ENCODE data around the gene THG1L. TPM values are rescaled to one million over a fixed set of nuclear protein-coding genes. Genes with fewer than 3 reads are reported as not detected.
"Not testable (repeated sequence)": the region's sequence is repeated elsewhere in the genome, so short reads cannot be mapped to it uniquely, and the experiment has no call there.

THG1L gene
- total and polyA plus RNA-seq, 2 donors = 14.8 to 16.7 TPM

- H3K36me3 ChIP-seq (ENCODE audit: control insufficient read depth in 2 of 2, insufficient read depth in 2 of 2, low read length in 1 of 2); H3K4me3 ChIP-seq (ENCODE audit: low read length in 2 of 2); DNase-seq (ENCODE audit: low read depth in 6 of 9, low spot score in 9 of 9); H3K27ac ChIP-seq (ENCODE audit: low read depth in 1 of 2, low read length in 1 of 2); H3K27me3 ChIP-seq (ENCODE audit: control insufficient read depth in 2 of 2, insufficient read depth in 1 of 2, low read length in 1 of 2); H3K4me1 ChIP-seq (ENCODE audit: control insufficient read depth in 2 of 2, insufficient read depth in 2 of 2, low read length in 2 of 2): not testable (repeated sequence)
- H3K9me3 ChIP-seq (ENCODE audit: control insufficient read depth in 2 of 2, insufficient read depth in 1 of 2, low read length in 1 of 2) = peaks cover 0 to 19% of the 10 kb centered on the region in 2 donors
- 99% methylated on average over 3 of the region's 3 CpGs for WGBS
Observed at GRCh38 chr5:157696154-157696553, 35.1 kb upstream of the THG1L start.

DNA sequence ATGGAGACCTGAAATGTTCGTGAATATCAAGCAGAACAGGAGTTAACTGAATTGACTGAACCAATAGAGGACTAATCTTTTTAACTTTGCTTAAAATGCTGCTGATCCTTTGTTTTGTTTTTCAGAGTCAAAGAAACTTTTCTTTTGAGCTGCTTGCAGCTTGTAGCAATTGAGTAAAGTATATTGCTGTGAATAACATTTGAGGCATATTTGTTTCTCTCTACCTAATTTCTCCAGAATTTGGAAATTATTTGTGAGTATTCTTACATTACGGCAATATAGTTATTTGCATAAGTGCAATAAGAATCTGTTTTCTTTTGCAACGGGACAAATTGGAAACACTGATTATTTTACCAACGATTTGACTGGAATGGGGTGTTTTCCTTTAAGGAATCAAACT, 32.5 kb upstream of the THG1L start:
- H3K4me3 ChIP-seq (ENCODE audit: low read length in 2 of 2); H3K27ac ChIP-seq (ENCODE audit: low read depth in 1 of 2, low read length in 1 of 2); DNase-seq (ENCODE audit: low read depth in 6 of 9, low spot score in 9 of 9); H3K36me3 ChIP-seq (ENCODE audit: control insufficient read depth in 2 of 2, insufficient read depth in 2 of 2, low read length in 1 of 2); H3K27me3 ChIP-seq (ENCODE audit: control insufficient read depth in 2 of 2, insufficient read depth in 1 of 2, low read length in 1 of 2); H3K4me1 ChIP-seq (ENCODE audit: control insufficient read depth in 2 of 2, insufficient read depth in 2 of 2, low read length in 2 of 2): not testable (repeated sequence)
- H3K9me3 ChIP-seq (ENCODE audit: control insufficient read depth in 2 of 2, insufficient read depth in 1 of 2, low read length in 1 of 2) = peaks cover 0 to 13% of the 10 kb centered on the region in 2 donors
- 98% methylated on average over 4 of the region's 4 CpGs for WGBS

- Histone ChIP-seq H3K9me3 (ENCODE audit: control insufficient read depth in 2 of 2, insufficient read depth in 1 of 2, low read length in 1 of 2) (peaks cover 0 to 10% of the 10 kb centered on the region in 2 donors), H3K36me3 (ENCODE audit: control insufficient read depth in 2 of 2, insufficient read depth in 2 of 2, low read length in 1 of 2) (no peaks in the 10 kb centered on the region), H3K27ac (ENCODE audit: low read depth in 1 of 2, low read length in 1 of 2) (no peak overlapping the region), H3K4me1 (ENCODE audit: control insufficient read depth in 2 of 2, insufficient read depth in 2 of 2, low read length in 2 of 2) (no peaks in the 10 kb centered on the region), H3K27me3 (ENCODE audit: control insufficient read depth in 2 of 2, insufficient read depth in 1 of 2, low read length in 1 of 2) (no peaks in the 10 kb centered on the region), H3K4me3 (ENCODE audit: low read length in 2 of 2) (no peak overlapping the region)
- DNase-seq (ENCODE audit: low read depth in 6 of 9, low spot score in 9 of 9) = no peak
- 95% methylated on average over 3 of the region's 3 CpGs for WGBS
Observed at GRCh38 chr5:157703736-157704135, 27.5 kb upstream of the THG1L start.

DNA sequence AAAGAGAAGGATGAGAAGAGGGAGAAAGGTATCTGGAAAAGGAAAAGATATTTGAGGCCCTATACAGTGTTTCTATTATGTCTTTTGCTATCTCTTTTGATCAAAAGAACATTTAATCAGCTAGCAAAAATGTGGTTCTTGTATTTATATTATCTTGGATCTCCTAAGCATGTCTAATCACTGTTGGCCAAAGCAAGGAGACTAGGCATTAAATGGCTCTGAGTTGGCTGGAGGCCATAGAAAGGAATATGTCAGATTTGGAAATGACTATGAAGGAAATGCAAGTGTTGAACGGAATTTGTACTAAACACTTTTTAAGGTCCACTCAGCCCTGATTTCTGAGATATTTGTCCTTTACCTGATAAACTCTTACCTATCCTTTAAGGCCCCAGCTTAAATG, 22.4 kb upstream of the THG1L start:
- Histone ChIP-seq H3K27me3 (ENCODE audit: control insufficient read depth in 2 of 2, insufficient read depth in 1 of 2, low read length in 1 of 2) (no peaks in the 10 kb centered on the region), H3K4me1 (ENCODE audit: control insufficient read depth in 2 of 2, insufficient read depth in 2 of 2, low read length in 2 of 2) (no peaks in the 10 kb centered on the region), H3K27ac (ENCODE audit: low read depth in 1 of 2, low read length in 1 of 2) (no peak overlapping the region), H3K9me3 (ENCODE audit: control insufficient read depth in 2 of 2, insufficient read depth in 1 of 2, low read length in 1 of 2) (no peaks in the 10 kb centered on the region), H3K36me3 (ENCODE audit: control insufficient read depth in 2 of 2, insufficient read depth in 2 of 2, low read length in 1 of 2) (no peaks in the 10 kb centered on the region), H3K4me3 (ENCODE audit: low read length in 2 of 2) (no peak overlapping the region)
- WGBS = 91% methylated on average over 1 of the region's 1 CpG
- no peak for DNase-seq (ENCODE audit: low read depth in 6 of 9, low spot score in 9 of 9)

GRCh38 chr5:157709346-157709745, 21.9 kb upstream of the THG1L start:
- no peak for DNase-seq (ENCODE audit: low read depth in 6 of 9, low spot score in 9 of 9)
- no peak overlapping the region for H3K27ac ChIP-seq (ENCODE audit: low read depth in 1 of 2, low read length in 1 of 2)
- H3K9me3 ChIP-seq (ENCODE audit: control insufficient read depth in 2 of 2, insufficient read depth in 1 of 2, low read length in 1 of 2) = no peaks in the 10 kb centered on the region
- no peaks in the 10 kb centered on the region for H3K36me3 ChIP-seq (ENCODE audit: control insufficient read depth in 2 of 2, insufficient read depth in 2 of 2, low read length in 1 of 2)
- no peaks in the 10 kb centered on the region for H3K4me1 ChIP-seq (ENCODE audit: control insufficient read depth in 2 of 2, insufficient read depth in 2 of 2, low read length in 2 of 2)
- H3K27me3 ChIP-seq (ENCODE audit: control insufficient read depth in 2 of 2, insufficient read depth in 1 of 2, low read length in 1 of 2) = no peaks in the 10 kb centered on the region
- H3K4me3 ChIP-seq (ENCODE audit: low read length in 2 of 2) = no peak overlapping the region

- H3K36me3 ChIP-seq (ENCODE audit: control insufficient read depth in 2 of 2, insufficient read depth in 2 of 2, low read length in 1 of 2) = no peaks in the 10 kb centered on the region
- H3K27me3 ChIP-seq (ENCODE audit: control insufficient read depth in 2 of 2, insufficient read depth in 1 of 2, low read length in 1 of 2) = no peaks in the 10 kb centered on the region
- H3K27ac ChIP-seq (ENCODE audit: low read depth in 1 of 2, low read length in 1 of 2) = no peak overlapping the region
- WGBS = 92% methylated on average over 3 of the region's 3 CpGs
- no peak overlapping the region for H3K4me3 ChIP-seq (ENCODE audit: low read length in 2 of 2)
- no peaks in the 10 kb centered on the region for H3K9me3 ChIP-seq (ENCODE audit: control insufficient read depth in 2 of 2, insufficient read depth in 1 of 2, low read length in 1 of 2)
- no peak for DNase-seq (ENCODE audit: low read depth in 6 of 9, low spot score in 9 of 9)
- H3K4me1 ChIP-seq (ENCODE audit: control insufficient read depth in 2 of 2, insufficient read depth in 2 of 2, low read length in 2 of 2) = no peaks in the 10 kb centered on the region
Observed at GRCh38 chr5:157710431-157710830, 20.8 kb upstream of the THG1L start.

DNA sequence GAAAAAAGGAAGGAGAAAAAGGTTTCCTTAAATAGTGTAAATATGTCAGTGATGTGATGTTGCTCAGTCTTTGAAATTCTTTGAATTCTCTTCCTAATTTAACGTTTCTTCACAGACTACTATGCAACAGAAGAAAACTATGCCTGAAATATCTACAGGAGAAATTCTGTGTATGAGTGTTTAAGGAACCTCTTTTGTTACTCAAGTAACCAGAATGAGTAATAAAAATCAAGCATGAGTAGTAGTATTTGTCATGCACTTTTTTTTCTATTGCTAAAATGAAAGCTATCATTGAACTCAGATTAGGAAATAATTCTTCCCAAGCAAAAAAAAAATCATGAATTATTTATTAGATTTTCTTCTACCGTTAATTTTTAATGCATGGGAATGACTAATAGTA, 20.3 kb upstream of the THG1L start:
- H3K36me3 ChIP-seq (ENCODE audit: control insufficient read depth in 2 of 2, insufficient read depth in 2 of 2, low read length in 1 of 2) = no peaks in the 10 kb centered on the region
- no peaks in the 10 kb centered on the region for H3K4me1 ChIP-seq (ENCODE audit: control insufficient read depth in 2 of 2, insufficient read depth in 2 of 2, low read length in 2 of 2)
- no peaks in the 10 kb centered on the region for H3K9me3 ChIP-seq (ENCODE audit: control insufficient read depth in 2 of 2, insufficient read depth in 1 of 2, low read length in 1 of 2)
- H3K27me3 ChIP-seq (ENCODE audit: control insufficient read depth in 2 of 2, insufficient read depth in 1 of 2, low read length in 1 of 2) = no peaks in the 10 kb centered on the region
- WGBS = 85% methylated on average over 2 of the region's 2 CpGs
- H3K27ac ChIP-seq (ENCODE audit: low read depth in 1 of 2, low read length in 1 of 2) = no peak overlapping the region
- no peak for DNase-seq (ENCODE audit: low read depth in 6 of 9, low spot score in 9 of 9)
- H3K4me3 ChIP-seq (ENCODE audit: low read length in 2 of 2) = no peak overlapping the region

GRCh38 chr5:157713830-157714595, 17.2 kb upstream of the THG1L start:
- Histone ChIP-seq H3K27ac (ENCODE audit: low read depth in 1 of 2, low read length in 1 of 2) (no peak overlapping the region), H3K36me3 (ENCODE audit: control insufficient read depth in 2 of 2, insufficient read depth in 2 of 2, low read length in 1 of 2) (no peaks in the 10 kb centered on the region), H3K27me3 (ENCODE audit: control insufficient read depth in 2 of 2, insufficient read depth in 1 of 2, low read length in 1 of 2) (no peaks in the 10 kb centered on the region), H3K4me1 (ENCODE audit: control insufficient read depth in 2 of 2, insufficient read depth in 2 of 2, low read length in 2 of 2) (peaks cover 0 to 6% of the 10 kb centered on the region in 2 donors), H3K9me3 (ENCODE audit: control insufficient read depth in 2 of 2, insufficient read depth in 1 of 2, low read length in 1 of 2) (no peaks in the 10 kb centered on the region), H3K4me3 (ENCODE audit: low read length in 2 of 2) (no peak overlapping the region)
- no peak for DNase-seq (ENCODE audit: low read depth in 6 of 9, low spot score in 9 of 9)
- 98% methylated on average over 4 of the region's 4 CpGs for WGBS

- H3K36me3 ChIP-seq (ENCODE audit: control insufficient read depth in 2 of 2, insufficient read depth in 2 of 2, low read length in 1 of 2) = no peaks in the 10 kb centered on the region
- no peaks in the 10 kb centered on the region for H3K27me3 ChIP-seq (ENCODE audit: control insufficient read depth in 2 of 2, insufficient read depth in 1 of 2, low read length in 1 of 2)
- no peak overlapping the region for H3K4me3 ChIP-seq (ENCODE audit: low read length in 2 of 2)
- no peaks in the 10 kb centered on the region for H3K9me3 ChIP-seq (ENCODE audit: control insufficient read depth in 2 of 2, insufficient read depth in 1 of 2, low read length in 1 of 2)
- H3K27ac ChIP-seq (ENCODE audit: low read depth in 1 of 2, low read length in 1 of 2) = no peak overlapping the region
- DNase-seq (ENCODE audit: low read depth in 6 of 9, low spot score in 9 of 9) = no peak
- H3K4me1 ChIP-seq (ENCODE audit: control insufficient read depth in 2 of 2, insufficient read depth in 2 of 2, low read length in 2 of 2) = peaks cover 0 to 6% of the 10 kb centered on the region in 2 donors
Observed at GRCh38 chr5:157714596-157714864, 16.7 kb upstream of the THG1L start.

- Histone ChIP-seq H3K27me3 (ENCODE audit: control insufficient read depth in 2 of 2, insufficient read depth in 1 of 2, low read length in 1 of 2) (no peaks in the 10 kb centered on the region), H3K4me3 (ENCODE audit: low read length in 2 of 2) (no peak overlapping the region), H3K36me3 (ENCODE audit: control insufficient read depth in 2 of 2, insufficient read depth in 2 of 2, low read length in 1 of 2) (no peaks in the 10 kb centered on the region), H3K9me3 (ENCODE audit: control insufficient read depth in 2 of 2, insufficient read depth in 1 of 2, low read length in 1 of 2) (no peaks in the 10 kb centered on the region), H3K4me1 (ENCODE audit: control insufficient read depth in 2 of 2, insufficient read depth in 2 of 2, low read length in 2 of 2) (peaks cover 0 to 6% of the 10 kb centered on the region in 2 donors), H3K27ac (ENCODE audit: low read depth in 1 of 2, low read length in 1 of 2) (no peak overlapping the region)
- WGBS = 8% methylated on average over 4 of the region's 4 CpGs
- peak in 8 of 9 donors; percentile 21 to 76 (median 41) for DNase-seq (ENCODE audit: low read depth in 6 of 9, low spot score in 9 of 9)
Observed at GRCh38 chr5:157718519-157718918, 12.7 kb upstream of the THG1L start.
